Endothelial cell of umbilical vein (primary cell): ENCODE measurements around the gene DUSP2. TPM values are rescaled to one million over a fixed set of nuclear protein-coding genes. Genes with fewer than 3 reads are reported as not detected.

Source experiments
- BruUV-seq: library from RNA; stranded (reverse); fragments of 400-500 nt; replicated peaks from 2 replicates; lab custom pipeline; 2021; lab: Mats Ljungman, UMichigan
- CTCF ChIA-PET: fragments of 300-600, 350-600 bp; sonication (Branson Sonifier 250); formaldehyde crosslinking; loops from one replicate; lab custom pipeline; 2021; ENCODE audit warnings: antibody characterized with exemption, inconsistent platforms; lab: Charles Lee
- POLR2A ChIA-PET: fragments of 300-600, 350-600 bp; sonication (Branson Sonifier 250); formaldehyde crosslinking; loops from one replicate; lab custom pipeline; 2021; ENCODE audit warnings: antibody characterized with exemption, inconsistent platforms; lab: Charles Lee
- DNase-seq: peaks from one replicate; pipeline ENCODE4 v3.0.0-alpha.2; 2011; ENCODE audit warnings: low read depth, low spot score
- FAIRE-seq: peaks from 2 replicates; lab custom pipeline; 2011; peaks lifted over from hg19 to GRCh38; lab: Jason Lieb, UNC
- H2AFZ ChIP-seq: 2 replicates; pipeline ENCODE4 v1.6.0; 2012; ENCODE audit warnings: low read depth, low read length, control low read depth, inconsistent platforms
- H3K27ac ChIP-seq: 2 replicates; pipeline ENCODE4 v1.5.1; 2011; ENCODE audit warnings: low read depth, mild to moderate bottlenecking, control low read depth, low read length, moderate library complexity; ENCODE audit not compliant: insufficient read depth
- H3K27me3 ChIP-seq, 2 experiments: 2 replicates each; pipeline versions ENCODE4 v1.6.0 to v1.6.1; 2011; ENCODE audit warnings: low read length in 2 of 2, mixed read lengths in 1 of 2; ENCODE audit not compliant: control insufficient read depth in 2 of 2, insufficient read depth in 2 of 2
- H3K36me3 ChIP-seq, 2 experiments: 2 replicates in 1 of 2; 3 replicates in 1 of 2; pipeline ENCODE4 v1.5.1; 2011; ENCODE audit warnings: low read length in 2 of 2, mild to moderate bottlenecking in 1 of 2, moderate library complexity in 1 of 2; ENCODE audit not compliant: control insufficient read depth in 2 of 2, insufficient read depth in 2 of 2; ENCODE audit errors: extremely low read depth in 1 of 2
- H3K4me1 ChIP-seq: 3 replicates; pipeline ENCODE4 v1.5.1; 2011; ENCODE audit warnings: mild to moderate bottlenecking, low read length; ENCODE audit not compliant: control insufficient read depth, insufficient read depth; ENCODE audit errors: extremely low read depth
- H3K4me2 ChIP-seq: 2 replicates; pipeline ENCODE4 v1.6.1; 2011; ENCODE audit warnings: low read length, control low read depth, mixed read lengths; ENCODE audit not compliant: insufficient read depth
- H3K4me3 ChIP-seq, 3 experiments: fragments of 200-600 bp in 1 of 3; sonication (generic), shearing (Covaris generic) in 1 of 3; replicated peaks in 1 of 3; 2 replicates each; pipeline ENCODE4 v1.5.1; 2011 to 2016; ENCODE audit warnings: control low read depth in 3 of 3, low read length in 3 of 3, mild to moderate bottlenecking in 2 of 3, inconsistent platforms in 1 of 3, low read depth in 1 of 3, moderate library complexity in 1 of 3; ENCODE audit not compliant: insufficient read depth in 1 of 3
- H3K79me2 ChIP-seq: 2 replicates; pipeline ENCODE4 v1.6.0; 2012; ENCODE audit warnings: low read length, inconsistent platforms; ENCODE audit not compliant: control insufficient read depth, insufficient read depth
- H3K9ac ChIP-seq: replicated peaks from 2 replicates; pipeline ENCODE3; 2011; ENCODE audit warnings: low read length, control low read depth; ENCODE audit not compliant: insufficient read depth; ENCODE audit errors: extremely low read depth
- H3K9me1 ChIP-seq: replicated peaks from 3 replicates; pipeline ENCODE4 v1.6.0; 2011; ENCODE audit warnings: mild to moderate bottlenecking, low read length; ENCODE audit not compliant: control insufficient read depth, insufficient read depth; ENCODE audit errors: extremely low read depth
- H3K9me3 ChIP-seq: replicated peaks from 2 replicates; pipeline ENCODE4 v1.5.1; 2012; ENCODE audit warnings: low read length, inconsistent platforms; ENCODE audit not compliant: control insufficient read depth, insufficient read depth
- H4K20me1 ChIP-seq: replicated peaks from 2 replicates; pipeline ENCODE3; 2011; ENCODE audit warnings: mild to moderate bottlenecking, low read length; ENCODE audit not compliant: control insufficient read depth, insufficient read depth; ENCODE audit errors: extremely low read depth
- EZH2 ChIP-seq: IDR thresholded peaks from 2 replicates; pipeline ENCODE4 v1.6.1; 2012; ENCODE audit warnings: borderline replicate concordance, low read depth, mild to moderate bottlenecking, moderate library complexity, low read length, inconsistent platforms; ENCODE audit not compliant: severe bottlenecking
- FOS ChIP-seq: IDR thresholded peaks from 2 replicates; pipeline ENCODE4 v1.6.1; 2011; ENCODE audit warnings: mild to moderate bottlenecking, low read length, moderate library complexity, borderline replicate concordance; ENCODE audit not compliant: insufficient read depth
- GATA2 ChIP-seq: IDR thresholded peaks from 2 replicates; pipeline ENCODE4 v1.7.0; 2011; ENCODE audit warnings: low read depth, mild to moderate bottlenecking, moderate library complexity, mixed read lengths, low read length; ENCODE audit not compliant: insufficient read length, insufficient read depth
- JUN ChIP-seq: IDR thresholded peaks from 2 replicates; pipeline ENCODE4 v1.6.1; 2011; ENCODE audit warnings: borderline replicate concordance, low read depth; ENCODE audit not compliant: insufficient read length, insufficient read depth
- MYC ChIP-seq: IDR thresholded peaks from one replicate; pipeline ENCODE4 v1.6.1; 2011; ENCODE audit warnings: mild to moderate bottlenecking, low read depth, low read length
- POLR2A ChIP-seq: IDR thresholded peaks from 2 replicates; pipeline ENCODE4 v1.6.1; 2012; ENCODE audit warnings: low read depth, mild to moderate bottlenecking, control low read depth, low read length
- POLR2AphosphoS5 ChIP-seq: IDR thresholded peaks from 2 replicates; pipeline ENCODE4 v1.6.1; 2012; ENCODE audit warnings: low read depth, mild to moderate bottlenecking, control low read depth, low read length, moderate library complexity; ENCODE audit not compliant: insufficient read depth
- dilution Hi-C: fragments of 300-500 bp; cut with MboI; formaldehyde crosslinking; loops from one replicate; pipeline ENCODE4 v1.15.0; 2019; ENCODE audit warnings: low sequenced_read_pairs; ENCODE audit not compliant: extremely low pct_ligation_motif_present
- intact Hi-C: fragments of 100-400 bp; cut with micrococcal nuclease; formaldehyde crosslinking; loops from one replicate; pipeline ENCODE4 v1.10.0; 2022
- polyA plus RNA-seq, 4 experiments: library from polyadenylated mRNA; depleted of rRNA in 3 of 4; stranded (reverse) in 3 of 4; unstranded in 1 of 4; fragments of >200 nt; gene quantifications; 2 replicates each; pipeline versions ENCODE4 v1.2.1 to v1.2.3, GENCODE V29; 2011 to 2012; ENCODE audit warnings: missing spikeins in 1 of 4
- total RNA-seq: library from RNA; stranded (reverse); gene quantifications from 2 replicates; pipeline ENCODE4 v1.2.3, GENCODE V29; 2021
- TF ChIP-seq, protein P1 (sequence below), 2 donors: IDR thresholded peaks; 1 replicate in 1 of 2; 2 replicates in 1 of 2; pipeline ENCODE4 v1.5.1; 2011; ENCODE audit warnings: low read length in 2 of 2, mild to moderate bottlenecking in 2 of 2, moderate library complexity in 2 of 2, control low read depth in 1 of 2, inconsistent platforms in 1 of 2, low read depth in 1 of 2; ENCODE audit not compliant: insufficient read depth in 1 of 2; ENCODE audit errors: extremely low read depth in 1 of 2
- TF ChIP-seq, protein P2 (sequence below): IDR thresholded peaks from 2 replicates; pipeline ENCODE4 v1.6.1; 2011; ENCODE audit not compliant: insufficient read depth, insufficient read length

Gene DUSP2
- total and polyA plus RNA-seq, 2 donors (not counting 3 experiments of a cell fraction or from before 2014, with no cell fraction given): 0.33 TPM

DNA sequence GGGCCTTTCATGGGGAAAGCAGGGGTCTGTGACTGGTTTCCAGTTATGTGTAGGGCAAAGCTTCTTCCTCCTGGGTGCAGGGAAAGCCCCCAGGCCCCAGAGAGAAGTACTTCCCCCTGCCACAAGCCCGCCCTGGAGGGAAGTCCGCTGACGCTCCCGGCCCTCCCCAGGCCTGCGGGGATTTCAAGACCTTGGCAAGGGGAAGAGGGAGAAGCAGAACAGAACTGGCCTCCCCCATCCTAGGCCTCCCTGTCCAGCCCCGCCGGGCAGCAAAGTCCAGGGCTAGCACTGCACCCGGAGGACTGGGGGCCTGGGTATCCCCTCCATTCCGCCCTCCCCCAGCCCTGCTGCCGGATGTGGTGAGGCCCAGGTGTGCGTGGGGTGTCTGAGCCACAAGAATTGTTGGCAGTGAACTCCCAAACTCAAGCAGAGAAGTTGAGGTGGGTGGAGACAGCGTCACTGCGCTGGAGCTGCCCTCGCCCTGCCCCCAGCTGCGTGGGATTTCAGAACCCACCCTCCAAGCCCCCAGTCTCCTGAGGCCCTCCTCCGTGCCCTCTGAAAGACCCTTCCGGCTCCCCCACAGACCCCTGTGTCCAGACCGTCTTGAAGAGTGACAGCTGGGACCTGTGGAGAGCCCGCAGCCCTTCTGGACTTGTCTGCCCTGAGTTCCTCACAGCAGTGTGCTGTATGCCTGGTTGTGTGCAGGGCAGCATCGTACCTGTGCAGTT lies 1.1 kb upstream of the DUSP2 start:
- no peak for TF ChIP-seq FOS
- no peak for TF ChIP-seq JUN
- TF ChIP-seq GATA2: no peak
- TF ChIP-seq MYC: no peak
- no peak for TF ChIP-seq POLR2A
- TF ChIP-seq EZH2: no peak
- TF ChIP-seq, protein P1, sequence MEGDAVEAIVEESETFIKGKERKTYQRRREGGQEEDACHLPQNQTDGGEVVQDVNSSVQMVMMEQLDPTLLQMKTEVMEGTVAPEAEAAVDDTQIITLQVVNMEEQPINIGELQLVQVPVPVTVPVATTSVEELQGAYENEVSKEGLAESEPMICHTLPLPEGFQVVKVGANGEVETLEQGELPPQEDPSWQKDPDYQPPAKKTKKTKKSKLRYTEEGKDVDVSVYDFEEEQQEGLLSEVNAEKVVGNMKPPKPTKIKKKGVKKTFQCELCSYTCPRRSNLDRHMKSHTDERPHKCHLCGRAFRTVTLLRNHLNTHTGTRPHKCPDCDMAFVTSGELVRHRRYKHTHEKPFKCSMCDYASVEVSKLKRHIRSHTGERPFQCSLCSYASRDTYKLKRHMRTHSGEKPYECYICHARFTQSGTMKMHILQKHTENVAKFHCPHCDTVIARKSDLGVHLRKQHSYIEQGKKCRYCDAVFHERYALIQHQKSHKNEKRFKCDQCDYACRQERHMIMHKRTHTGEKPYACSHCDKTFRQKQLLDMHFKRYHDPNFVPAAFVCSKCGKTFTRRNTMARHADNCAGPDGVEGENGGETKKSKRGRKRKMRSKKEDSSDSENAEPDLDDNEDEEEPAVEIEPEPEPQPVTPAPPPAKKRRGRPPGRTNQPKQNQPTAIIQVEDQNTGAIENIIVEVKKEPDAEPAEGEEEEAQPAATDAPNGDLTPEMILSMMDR (IDR thresholded peaks at IDR 0.05; ENCODE audit: extremely low read depth in 1 of 2, insufficient read depth in 1 of 2, low read depth in 1 of 2, low read length in 2 of 2): no peak
- TF ChIP-seq, protein P2, sequence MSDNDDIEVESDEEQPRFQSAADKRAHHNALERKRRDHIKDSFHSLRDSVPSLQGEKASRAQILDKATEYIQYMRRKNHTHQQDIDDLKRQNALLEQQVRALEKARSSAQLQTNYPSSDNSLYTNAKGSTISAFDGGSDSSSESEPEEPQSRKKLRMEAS: no peak
- TF ChIP-seq POLR2AphosphoS5: no peak
- DNase-seq (no peak), FAIRE-seq (no peak)
- BruUV-seq: no TSS peak
- intact Hi-C loops (no loop called here), dilution Hi-C loops (no loop called here)
- no peaks in the 10 kb centered on the region for H3K36me3 ChIP-seq
- H3K9me3 ChIP-seq: no peaks in the 10 kb centered on the region
- H3K79me2 ChIP-seq: no peaks in the 10 kb centered on the region
- H4K20me1 ChIP-seq: no peaks in the 10 kb centered on the region
- H3K4me1 ChIP-seq: no peaks in the 10 kb centered on the region
- POLR2A ChIA-PET: no interaction called here
- H3K9me1 ChIP-seq: no peaks in the 10 kb centered on the region
- CTCF ChIA-PET: interaction anchor here (2.3 to 3.5 kb wide), 2 partner anchors 8 to 28 kb away, joined by 10 to 15 read pairs; partner anchors contain the start of gene ASTL
- no peak overlapping the region for H2AFZ ChIP-seq
- no peak overlapping the region for H3K4me2 ChIP-seq
- no peak overlapping the region for H3K9ac ChIP-seq
- H3K27ac ChIP-seq: no peak overlapping the region
- H3K4me3 ChIP-seq: no peak overlapping the region
- no peaks in the 10 kb centered on the region for H3K27me3 ChIP-seq
